Measurements from ENCODE around the gene KCNJ9. TPM values are rescaled to one million over a fixed set of nuclear protein-coding genes. Genes with fewer than 3 reads are reported as not detected.

The KCNJ9 gene
- total and polyA plus RNA-seq, 2 of the 13 experiments (the other 11 are each of a cell fraction or from before 2014, with no cell fraction given), result not detected

DNA sequence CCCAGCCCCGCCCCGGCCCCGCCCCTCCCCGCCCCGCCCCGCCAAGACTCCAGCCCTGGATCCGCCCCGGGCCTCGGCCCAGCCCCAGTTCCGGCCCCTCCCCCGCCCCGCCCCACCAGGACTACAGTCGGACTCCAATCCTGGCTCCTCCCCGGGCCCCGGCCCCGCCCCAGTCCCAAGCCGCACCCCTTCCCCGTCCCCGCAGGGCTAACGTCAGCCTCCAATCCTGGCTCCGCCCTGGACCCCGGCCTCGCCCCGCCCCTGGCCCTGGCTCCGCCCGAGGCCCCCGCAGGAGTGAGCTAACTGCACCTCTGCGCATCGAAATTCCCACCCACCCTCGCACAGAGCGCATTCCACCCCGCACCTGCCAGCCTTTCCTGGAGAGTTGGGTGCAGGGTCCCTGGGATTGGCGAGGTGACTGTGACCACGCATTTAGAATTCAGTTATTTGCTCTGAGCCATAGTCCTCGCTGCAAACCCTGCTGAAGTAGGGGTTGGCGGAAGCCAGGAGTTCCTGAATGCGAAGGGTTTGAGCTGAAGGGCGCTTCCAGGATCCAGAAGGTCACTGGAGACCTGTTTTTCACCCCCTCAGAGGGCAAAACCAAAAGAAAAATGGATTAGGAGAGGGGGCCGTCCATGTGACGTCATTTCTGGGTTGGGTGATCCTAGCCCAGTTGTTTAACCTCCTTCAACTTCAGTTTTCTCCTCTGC, 17.7 kb downstream of the KCNJ9 start (continued):
- TF ChIP-seq, protein P1, sequence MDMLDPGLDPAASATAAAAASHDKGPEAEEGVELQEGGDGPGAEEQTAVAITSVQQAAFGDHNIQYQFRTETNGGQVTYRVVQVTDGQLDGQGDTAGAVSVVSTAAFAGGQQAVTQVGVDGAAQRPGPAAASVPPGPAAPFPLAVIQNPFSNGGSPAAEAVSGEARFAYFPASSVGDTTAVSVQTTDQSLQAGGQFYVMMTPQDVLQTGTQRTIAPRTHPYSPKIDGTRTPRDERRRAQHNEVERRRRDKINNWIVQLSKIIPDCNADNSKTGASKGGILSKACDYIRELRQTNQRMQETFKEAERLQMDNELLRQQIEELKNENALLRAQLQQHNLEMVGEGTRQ (IDR thresholded peaks at IDR 0.05; ENCODE audit: low read depth, low read length), result no peak
- TF ChIP-seq, protein P1 (CRISPR knock-in tag; IDR thresholded peaks at IDR 0.05; ENCODE audit: borderline replicate concordance), result no peak
- TF ChIP-seq ZNF75D (CRISPR knock-in tag; IDR thresholded peaks at IDR 0.05; ENCODE audit: borderline replicate concordance) (no peak), TOPORS (CRISPR knock-in tag; IDR thresholded peaks at IDR 0.05) (no peak), ZNF205 (CRISPR knock-in tag; IDR thresholded peaks at IDR 0.05) (0 out of 2 replicates have a peak, but pooled peaks have one; percentile 29), ZNF510 (CRISPR knock-in tag; IDR thresholded peaks at IDR 0.05; ENCODE audit: low read depth) (no peak), AFF4 (CRISPR knock-in tag; IDR thresholded peaks at IDR 0.05) (no peak), CC2D1A (CRISPR knock-in tag; IDR thresholded peaks at IDR 0.05) (no peak), PHF8 (CRISPR knock-in tag; IDR thresholded peaks at IDR 0.05) (peak; percentile 63), ZNF660 (CRISPR knock-in tag; IDR thresholded peaks at IDR 0.05; ENCODE audit: borderline replicate concordance, low read depth) (no peak), ADNP (CRISPR knock-in tag; IDR thresholded peaks at IDR 0.05) (no peak), RFX5 (IDR thresholded peaks at IDR 0.05; ENCODE audit: low read depth, low read length) (no peak), MIXL1 (CRISPR knock-in tag; IDR thresholded peaks at IDR 0.05) (0 out of 2 replicates have a peak, but pooled peaks have one; percentile 14), DNMT1 (CRISPR knock-in tag; IDR thresholded peaks at IDR 0.05) (no peak), GATAD1 (CRISPR knock-in tag; IDR thresholded peaks at IDR 0.05) (no peak), ZNF841 (CRISPR knock-in tag; IDR thresholded peaks at IDR 0.05; ENCODE audit: borderline replicate concordance) (no peak)
- TF ChIP-seq, protein P2, sequence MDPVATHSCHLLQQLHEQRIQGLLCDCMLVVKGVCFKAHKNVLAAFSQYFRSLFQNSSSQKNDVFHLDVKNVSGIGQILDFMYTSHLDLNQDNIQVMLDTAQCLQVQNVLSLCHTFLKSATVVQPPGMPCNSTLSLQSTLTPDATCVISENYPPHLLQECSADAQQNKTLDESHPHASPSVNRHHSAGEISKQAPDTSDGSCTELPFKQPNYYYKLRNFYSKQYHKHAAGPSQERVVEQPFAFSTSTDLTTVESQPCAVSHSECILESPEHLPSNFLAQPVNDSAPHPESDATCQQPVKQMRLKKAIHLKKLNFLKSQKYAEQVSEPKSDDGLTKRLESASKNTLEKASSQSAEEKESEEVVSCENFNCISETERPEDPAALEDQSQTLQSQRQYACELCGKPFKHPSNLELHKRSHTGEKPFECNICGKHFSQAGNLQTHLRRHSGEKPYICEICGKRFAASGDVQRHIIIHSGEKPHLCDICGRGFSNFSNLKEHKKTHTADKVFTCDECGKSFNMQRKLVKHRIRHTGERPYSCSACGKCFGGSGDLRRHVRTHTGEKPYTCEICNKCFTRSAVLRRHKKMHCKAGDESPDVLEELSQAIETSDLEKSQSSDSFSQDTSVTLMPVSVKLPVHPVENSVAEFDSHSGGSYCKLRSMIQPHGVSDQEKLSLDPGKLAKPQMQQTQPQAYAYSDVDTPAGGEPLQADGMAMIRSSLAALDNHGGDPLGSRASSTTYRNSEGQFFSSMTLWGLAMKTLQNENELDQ (CRISPR knock-in tag; IDR thresholded peaks at IDR 0.05; ENCODE audit: borderline replicate concordance), result no peak
- TF ChIP-seq, protein P3, sequence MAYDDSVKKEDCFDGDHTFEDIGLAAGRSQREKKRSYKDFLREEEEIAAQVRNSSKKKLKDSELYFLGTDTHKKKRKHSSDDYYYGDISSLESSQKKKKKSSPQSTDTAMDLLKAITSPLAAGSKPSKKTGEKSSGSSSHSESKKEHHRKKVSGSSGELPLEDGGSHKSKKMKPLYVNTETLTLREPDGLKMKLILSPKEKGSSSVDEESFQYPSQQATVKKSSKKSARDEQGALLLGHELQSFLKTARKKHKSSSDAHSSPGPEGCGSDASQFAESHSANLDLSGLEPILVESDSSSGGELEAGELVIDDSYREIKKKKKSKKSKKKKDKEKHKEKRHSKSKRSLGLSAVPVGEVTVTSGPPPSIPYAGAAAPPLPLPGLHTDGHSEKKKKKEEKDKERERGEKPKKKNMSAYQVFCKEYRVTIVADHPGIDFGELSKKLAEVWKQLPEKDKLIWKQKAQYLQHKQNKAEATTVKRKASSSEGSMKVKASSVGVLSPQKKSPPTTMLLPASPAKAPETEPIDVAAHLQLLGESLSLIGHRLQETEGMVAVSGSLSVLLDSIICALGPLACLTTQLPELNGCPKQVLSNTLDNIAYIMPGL (CRISPR knock-in tag; IDR thresholded peaks at IDR 0.05; ENCODE audit: borderline replicate concordance in 1 of 2, low read depth in 1 of 2), result 0 out of 4 replicates have a peak, but pooled peaks of 1 of the 2 experiments have one; percentile 17
